Transverse colon (tissue), 4 donors: ENCODE measurements around the gene DBX1. TPM values are rescaled to one million over a fixed set of nuclear protein-coding genes. Genes with fewer than 3 reads are reported as not detected.

ENCODE experiments used
- DNase-seq: peaks from one replicate; pipeline ENCODE4 v3.0.0-alpha.2; 2019
- H3K27ac ChIP-seq, 4 donors: fragments of 200-600 bp; sonication (generic); 2 replicates each; pipeline ENCODE4 v1.5.1; 2016 to 2018; ENCODE audit warnings: inconsistent platforms in 4 of 4
- H3K27me3 ChIP-seq: fragments of 200-600 bp; sonication (generic); 2 replicates; pipeline ENCODE4 v1.5.1; 2017; ENCODE audit warnings: inconsistent platforms
- H3K36me3 ChIP-seq, 4 donors: fragments of 200-600 bp; sonication (generic); 2 replicates each; pipeline ENCODE4 v1.5.1; 2017 to 2019; ENCODE audit warnings: inconsistent platforms in 4 of 4
- H3K4me1 ChIP-seq, 4 donors: fragments of 200-600 bp; sonication (generic); 2 replicates each; pipeline ENCODE4 v1.5.1; 2017 to 2020; ENCODE audit warnings: inconsistent platforms in 4 of 4
- H3K4me3 ChIP-seq, 4 donors: fragments of 200-600 bp; sonication (generic); 1 replicate in 1 of 4; 2 replicates in 3 of 4; pipeline versions ENCODE4 v1.5.1 to v1.6.1; 2017 to 2019; ENCODE audit warnings: inconsistent platforms in 4 of 4
- H3K9me3 ChIP-seq, 2 donors: fragments of 200-600 bp; sonication (generic); 2 replicates each; pipeline ENCODE4 v1.5.1; 2017 to 2019; ENCODE audit warnings: inconsistent platforms in 2 of 2
- EP300 ChIP-seq: sonication (generic); formaldehyde crosslinking; IDR thresholded peaks from one replicate; pipeline ENCODE4 v1.6.1; 2017; ENCODE audit warnings: antibody characterized with exemption, low read depth
- POLR2A ChIP-seq: fragments of 450-650 bp; IDR thresholded peaks from one replicate; pipeline ENCODE4 v1.6.1; 2016; ENCODE audit warnings: antibody characterized with exemption, mild to moderate bottlenecking, moderate library complexity
- POLR2AphosphoS5 ChIP-seq, 3 donors: sonication (generic); formaldehyde crosslinking; IDR thresholded peaks; one replicate each; pipeline ENCODE4 v1.6.1; 2016; ENCODE audit warnings: antibody characterized with exemption in 3 of 3
- WGBS, 2 donors: methylation state at CpG; one replicate each; pipeline ENCODE4 v1.1.5; 2018; ENCODE audit warnings: low coverage in 1 of 2; 5-methylcytosine and 5-hydroxymethylcytosine counted together
- in situ Hi-C, 4 donors: fragments of 200-750 bp; cut with MboI; loops; one replicate each; pipeline versions ENCODE4 v1.15.0 to v1.15.1; 2017; ENCODE audit warnings: low sequenced_read_pairs in 3 of 4, low pct_ligation_motif_present in 1 of 4, low pct_unique_long_range_greater_than_20kb in 1 of 4
- intact Hi-C: fragments of 100-400 bp; cut with DNase I; formaldehyde crosslinking; loops from one replicate; pipeline ENCODE4 v1.15.1; 2023; ENCODE audit warnings: low total_unique reads
- total RNA-seq, 4 donors: library from RNA; depleted of rRNA; stranded (reverse); fragments of >200 nt; gene quantifications; one replicate each; pipeline ENCODE4 v1.1.0, GENCODE V29; 2016
- TF ChIP-seq, protein P1 (sequence below), 5 experiments: fragments of 200-600 bp in 3 of 5; fragments of 450-650 bp in 2 of 5; sonication (generic) in 3 of 5; IDR thresholded peaks; 1 replicate in 2 of 5; 2 replicates in 3 of 5; pipeline ENCODE4 v1.5.1; 2016 to 2017; ENCODE audit warnings: antibody characterized with exemption in 5 of 5, inconsistent platforms in 3 of 5, mild to moderate bottlenecking in 2 of 5, moderate library complexity in 1 of 5

The DBX1 gene
- total RNA-seq, 4 donors from 2014 or later = not detected

DNA sequence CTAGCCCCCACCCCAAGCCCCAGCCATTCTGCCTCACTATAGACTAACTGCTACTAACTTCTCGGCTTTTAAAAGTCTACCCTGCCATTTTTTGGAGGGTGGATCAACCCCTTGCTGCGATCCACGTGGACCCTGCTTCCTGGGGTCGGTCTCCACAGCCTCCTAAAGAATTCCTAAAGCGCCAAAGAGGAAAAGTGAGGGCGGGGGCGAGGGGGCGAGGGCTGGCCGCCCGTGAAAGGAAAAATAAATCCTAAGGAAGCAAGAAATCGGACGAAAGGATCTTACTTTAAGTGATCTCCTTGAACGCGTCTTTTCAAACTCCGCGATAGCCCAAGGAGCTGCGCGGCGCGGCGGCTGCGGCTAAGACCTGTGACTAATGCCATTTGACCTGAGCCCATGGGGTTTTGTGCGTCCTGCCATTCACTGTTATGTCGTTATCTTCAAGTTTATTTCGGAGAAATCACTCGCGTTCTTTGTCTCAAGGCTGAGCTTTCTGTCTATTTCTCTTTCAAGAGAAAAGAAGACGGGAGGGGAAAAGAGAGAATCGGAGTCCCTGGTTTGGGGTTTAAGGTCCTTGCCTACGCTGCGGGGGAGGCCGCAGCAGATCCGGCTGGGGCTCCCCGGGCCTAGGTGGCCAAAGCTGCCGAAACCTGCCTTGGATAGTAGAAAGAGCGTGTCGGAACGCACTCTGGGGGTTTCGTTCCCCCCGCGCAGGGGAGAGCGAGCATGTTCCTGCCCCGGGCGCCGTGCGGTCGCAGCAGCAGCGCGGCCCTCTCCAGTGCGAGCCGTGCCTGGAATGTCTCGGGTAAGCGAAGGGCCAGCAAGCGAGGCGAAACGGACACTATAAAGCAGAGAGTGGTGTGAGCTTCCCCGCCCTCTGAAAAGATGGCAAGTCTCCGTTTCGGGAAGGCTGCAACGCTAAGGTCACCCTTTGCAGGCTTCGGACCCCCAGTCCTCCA is 2.8 kb upstream of the DBX1 start:
- in situ Hi-C loops (no loop called here), intact Hi-C loops (no loop called here)
- Histone ChIP-seq H3K9me3 (no peaks in the 10 kb centered on the region), H3K4me1 (peaks cover 7 to 17% (median 12%) of the 10 kb centered on the region in 4 donors), H3K27ac (no peak overlapping the region), H3K27me3 (peaks cover 99% of the 10 kb centered on the region), H3K4me3 (peak overlapping the region in 2 of 4 donors; percentile 14 to 18), H3K36me3 (no peaks in the 10 kb centered on the region)
- DNase-seq = no peak
- TF ChIP-seq, protein P1, sequence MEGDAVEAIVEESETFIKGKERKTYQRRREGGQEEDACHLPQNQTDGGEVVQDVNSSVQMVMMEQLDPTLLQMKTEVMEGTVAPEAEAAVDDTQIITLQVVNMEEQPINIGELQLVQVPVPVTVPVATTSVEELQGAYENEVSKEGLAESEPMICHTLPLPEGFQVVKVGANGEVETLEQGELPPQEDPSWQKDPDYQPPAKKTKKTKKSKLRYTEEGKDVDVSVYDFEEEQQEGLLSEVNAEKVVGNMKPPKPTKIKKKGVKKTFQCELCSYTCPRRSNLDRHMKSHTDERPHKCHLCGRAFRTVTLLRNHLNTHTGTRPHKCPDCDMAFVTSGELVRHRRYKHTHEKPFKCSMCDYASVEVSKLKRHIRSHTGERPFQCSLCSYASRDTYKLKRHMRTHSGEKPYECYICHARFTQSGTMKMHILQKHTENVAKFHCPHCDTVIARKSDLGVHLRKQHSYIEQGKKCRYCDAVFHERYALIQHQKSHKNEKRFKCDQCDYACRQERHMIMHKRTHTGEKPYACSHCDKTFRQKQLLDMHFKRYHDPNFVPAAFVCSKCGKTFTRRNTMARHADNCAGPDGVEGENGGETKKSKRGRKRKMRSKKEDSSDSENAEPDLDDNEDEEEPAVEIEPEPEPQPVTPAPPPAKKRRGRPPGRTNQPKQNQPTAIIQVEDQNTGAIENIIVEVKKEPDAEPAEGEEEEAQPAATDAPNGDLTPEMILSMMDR (IDR thresholded peaks at IDR 0.05) = no peak
- TF ChIP-seq EP300 = no peak
- no peak for TF ChIP-seq POLR2AphosphoS5 (IDR thresholded peaks at IDR 0.05)
- WGBS, 2 donors = 6 to 10% methylated on average over 2 to 60 of the region's 61 CpGs

DNA sequence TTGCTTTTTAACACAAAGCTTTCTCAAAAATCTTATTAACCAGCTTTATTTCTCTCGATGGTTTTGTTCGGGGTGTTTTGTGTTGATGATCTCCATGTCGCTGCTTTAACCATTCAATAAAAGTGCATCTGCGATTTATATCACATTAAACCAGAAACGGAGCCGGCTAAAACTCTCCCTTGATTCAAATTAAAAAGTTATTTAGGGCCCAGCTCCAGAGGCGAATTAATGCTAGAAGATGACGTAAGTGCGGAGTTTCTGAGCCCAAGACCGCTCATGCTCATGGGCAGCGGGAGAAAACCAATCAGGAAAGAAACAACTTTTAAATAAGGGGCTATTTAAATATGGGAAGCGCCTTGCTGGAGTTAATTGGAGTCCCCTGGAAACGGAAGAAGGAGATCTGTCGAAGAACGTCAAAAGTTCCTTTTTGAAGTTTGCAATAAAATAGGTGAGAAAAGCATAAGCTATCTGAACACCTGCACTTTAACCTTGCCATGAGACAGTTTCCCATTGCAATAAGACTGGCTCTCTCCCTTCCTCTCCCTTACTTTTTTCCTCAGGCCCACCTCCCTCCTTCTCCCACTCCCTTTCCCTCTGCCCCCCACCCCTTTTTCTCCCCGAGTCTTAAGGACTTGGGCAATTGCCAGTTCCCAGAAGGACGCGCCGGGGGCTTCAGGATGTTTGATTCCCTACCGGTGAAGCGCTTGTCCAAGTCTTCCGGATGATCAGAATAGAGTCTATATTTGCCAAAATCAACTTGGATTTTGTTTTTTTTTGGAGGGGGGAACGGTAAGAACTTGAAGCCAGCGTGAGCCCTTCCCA is 1.9 kb upstream of the DBX1 start:
- in situ Hi-C loops = no loop called here
- no peak for DNase-seq
- H3K27me3 ChIP-seq = peaks cover 100% of the 10 kb centered on the region
- no peaks in the 10 kb centered on the region for H3K36me3 ChIP-seq
- H3K9me3 ChIP-seq = no peaks in the 10 kb centered on the region
- 4 to 14% methylated on average over 17 to 24 of the region's 24 CpGs for WGBS, 2 donors
- no peak overlapping the region for H3K4me3 ChIP-seq
- TF ChIP-seq POLR2AphosphoS5 (IDR thresholded peaks at IDR 0.05) (no peak), EP300 (no peak), POLR2A (no peak)
- TF ChIP-seq, protein P1 (IDR thresholded peaks at IDR 0.05) = no peak
- intact Hi-C loops = no loop called here
- peaks cover 7 to 20% (median 15%) of the 10 kb centered on the region in 4 donors for H3K4me1 ChIP-seq
- no peak overlapping the region for H3K27ac ChIP-seq

DNA sequence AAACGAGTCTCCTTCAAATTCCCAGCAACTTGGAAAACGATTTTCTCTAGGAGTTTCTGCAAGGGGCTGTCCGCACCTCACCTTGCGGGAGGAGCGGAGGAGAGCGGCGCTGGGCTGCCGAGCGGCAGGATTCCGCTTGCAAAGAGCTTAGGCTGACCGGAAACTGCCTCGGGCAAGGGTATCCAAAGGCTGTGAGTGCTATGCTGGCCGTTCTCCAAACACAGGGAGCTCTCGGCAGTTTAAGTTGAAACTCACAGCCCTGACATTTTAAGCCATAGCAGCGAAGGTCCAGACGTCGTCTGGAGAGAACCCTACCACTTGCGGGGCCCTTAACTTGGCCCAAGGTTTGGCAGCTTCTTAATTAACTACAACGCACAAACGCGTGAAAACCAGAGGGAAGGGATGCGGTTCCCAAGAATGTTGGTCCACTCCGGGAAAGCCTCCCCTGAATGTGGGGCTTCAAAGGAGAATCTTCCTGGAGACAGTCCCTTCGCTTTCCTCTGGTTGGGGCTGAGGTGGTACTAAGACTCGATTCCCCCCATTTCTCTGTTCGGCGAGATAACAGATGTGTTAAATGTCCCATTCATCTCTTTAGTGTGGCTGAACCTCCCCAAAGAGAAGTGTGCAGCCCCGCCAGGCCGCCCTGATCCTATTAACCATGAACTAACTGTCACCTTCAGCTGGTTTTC is 1.1 kb upstream of the DBX1 start:
- Histone ChIP-seq H3K36me3 (no peaks in the 10 kb centered on the region), H3K9me3 (no peaks in the 10 kb centered on the region), H3K4me3 (no peak overlapping the region), H3K27me3 (peaks cover 100% of the 10 kb centered on the region), H3K27ac (no peak overlapping the region), H3K4me1 (peaks cover 7 to 27% (median 23%) of the 10 kb centered on the region in 4 donors)
- WGBS, 2 donors = 5 to 19% methylated on average over 5 to 29 of the region's 29 CpGs
- TF ChIP-seq POLR2A (no peak), EP300 (no peak), POLR2AphosphoS5 (IDR thresholded peaks at IDR 0.05) (no peak)
- TF ChIP-seq, protein P1 (IDR thresholded peaks at IDR 0.05) = no peak
- no peak for DNase-seq
- intact Hi-C loops (no loop called here), in situ Hi-C loops (no loop called here)
